SK-N-SH (cell line): ENCODE results near the gene OGDH. TPM values are rescaled to one million over a fixed set of nuclear protein-coding genes. Genes with fewer than 3 reads are reported as not detected.

ENCODE experiments used
- CTCF ChIA-PET: fragments of 300-600, 350-600 bp; formaldehyde crosslinking; extraction: SDS; loops from one replicate; lab custom pipeline; 2021; lab: Yijun Ruan, JAX
- POLR2A ChIA-PET: fragments of 350-600 bp; sonication (Branson Sonifier 250); formaldehyde crosslinking; extraction: SDS; loops from one replicate; lab custom pipeline; 2020; ENCODE audit warnings: antibody characterized with exemption, inconsistent platforms; lab: Yijun Ruan, JAX
- DNase-seq: peaks from one replicate; pipeline ENCODE4 v3.0.0; 2012
- H2AFZ ChIP-seq: fragments of 200-600 bp; sonication (generic); 2 replicates; pipeline ENCODE4 v1.8.1; 2016; ENCODE audit warnings: antibody characterized with exemption, mild to moderate bottlenecking, low read depth
- H3F3A ChIP-seq: fragments of 200-600 bp; sonication (generic); replicated peaks from 2 replicates; pipeline ENCODE3; 2016; ENCODE audit warnings: antibody characterized with exemption, mild to moderate bottlenecking; ENCODE audit not compliant: insufficient read depth
- H3K27ac ChIP-seq, 2 experiments: fragments of 200-500 bp in 1 of 2; fragments of 200-600 bp in 1 of 2; sonication (Bioruptor generic) in 1 of 2; sonication (generic), shearing (Covaris generic) in 1 of 2; 2 replicates each; pipeline versions ENCODE4 v1.5.1 to v1.6.1; 2014 to 2016; ENCODE audit warnings: low read depth in 2 of 2, inconsistent platforms in 1 of 2, low read length in 1 of 2, mild to moderate bottlenecking in 1 of 2, mixed read lengths in 1 of 2
- H3K27me3 ChIP-seq: fragments of 200-600 bp; sonication (generic), shearing (Covaris generic); 2 replicates; pipeline ENCODE4 v1.6.1; 2016; ENCODE audit warnings: mixed run types; ENCODE audit not compliant: insufficient read depth
- H3K36me3 ChIP-seq, 2 experiments: fragments of 200-500 bp in 1 of 2; fragments of 200-600 bp in 1 of 2; sonication (Bioruptor generic) in 1 of 2; sonication (generic) in 1 of 2; replicated peaks in 1 of 2; 2 replicates each; pipeline versions ENCODE3 to v1.5.1; 2014 to 2016; ENCODE audit warnings: low read length in 1 of 2, mild to moderate bottlenecking in 1 of 2; ENCODE audit not compliant: insufficient read depth in 2 of 2, control insufficient read depth in 1 of 2
- H3K4me1 ChIP-seq, 2 experiments: fragments of 200-500 bp in 1 of 2; fragments of 200-600 bp in 1 of 2; sonication (Bioruptor generic) in 1 of 2; sonication (generic), shearing (Covaris generic) in 1 of 2; 2 replicates each; pipeline versions ENCODE4 v1.5.1 to v1.6.1; 2014 to 2016; ENCODE audit warnings: low read depth in 1 of 2, low read length in 1 of 2, mixed run types in 1 of 2; ENCODE audit not compliant: insufficient read depth in 2 of 2, control insufficient read depth in 1 of 2
- H3K4me2 ChIP-seq: fragments of 200-600 bp; sonication (generic), shearing (Covaris generic); 2 replicates; pipeline ENCODE4 v1.6.1; 2017; ENCODE audit warnings: mixed run types
- H3K4me3 ChIP-seq, 2 experiments: fragments of 200-500 bp in 1 of 2; fragments of 200-600 bp in 1 of 2; sonication (Bioruptor generic) in 1 of 2; sonication (generic), shearing (Covaris generic) in 1 of 2; 2 replicates each; pipeline versions ENCODE4 v1.5.1 to v1.8.1; 2014 to 2016; ENCODE audit warnings: low read depth in 2 of 2, inconsistent platforms in 1 of 2, low read length in 1 of 2, mild to moderate bottlenecking in 1 of 2, mixed read lengths in 1 of 2, moderate library complexity in 1 of 2
- H3K79me2 ChIP-seq: fragments of 200-600 bp; sonication (generic); 2 replicates; pipeline ENCODE4 v1.8.1; 2017; ENCODE audit warnings: mild to moderate bottlenecking; ENCODE audit not compliant: insufficient read depth
- H3K9ac ChIP-seq: fragments of 200-600 bp; sonication (generic); 2 replicates; pipeline ENCODE4 v1.6.1; 2017; ENCODE audit warnings: mixed run types
- H3K9me2 ChIP-seq: fragments of 200-600 bp; sonication (generic); 2 replicates; pipeline ENCODE4 v1.6.1; 2017; ENCODE audit warnings: mixed run types
- H3K9me3 ChIP-seq: fragments of 200-600 bp; sonication (generic); 2 replicates; pipeline ENCODE4 v1.6.1; 2017; ENCODE audit warnings: mixed run types, mild to moderate bottlenecking, moderate library complexity
- H4K20me1 ChIP-seq: fragments of 200-600 bp; sonication (generic); 2 replicates; pipeline ENCODE4 v1.6.1; 2017; ENCODE audit warnings: mild to moderate bottlenecking, mixed run types; ENCODE audit not compliant: insufficient read depth
- CHD2 ChIP-seq: fragments of 150-350 bp; IDR thresholded peaks from 2 replicates; pipeline ENCODE4 v1.6.1; 2018; ENCODE audit warnings: low read length; ENCODE audit not compliant: partially characterized antibody
- CTCF ChIP-seq: fragments of 200-600 bp; sonication (generic); IDR thresholded peaks from 2 replicates; pipeline ENCODE4 v1.6.1; 2017; ENCODE audit warnings: antibody characterized with exemption, mild to moderate bottlenecking, moderate library complexity
- ELF1 ChIP-seq: IDR thresholded peaks from 2 replicates; pipeline ENCODE4 v1.4.0; 2012
- EZH2phosphoT487 ChIP-seq: fragments of 200-600 bp; sonication (generic); IDR thresholded peaks from 2 replicates; pipeline ENCODE4 v1.6.1; 2017; ENCODE audit warnings: low read depth, mixed run types, mild to moderate bottlenecking, antibody characterized with exemption, moderate library complexity, borderline replicate concordance
- FOXJ3 ChIP-seq: sonication (generic); formaldehyde crosslinking; IDR thresholded peaks from 2 replicates; pipeline ENCODE4 v1.5.1; 2020; ENCODE audit warnings: mild to moderate bottlenecking, missing genetic modification reagents
- JUND ChIP-seq: IDR thresholded peaks from 2 replicates; pipeline ENCODE4 v1.4.0; 2012
- MAX ChIP-seq: IDR thresholded peaks from 2 replicates; pipeline ENCODE4 v1.4.0; 2012; ENCODE audit warnings: low read depth
- MXI1 ChIP-seq: IDR thresholded peaks from 2 replicates; pipeline ENCODE4 v1.6.1; 2012; ENCODE audit warnings: mild to moderate bottlenecking, low read depth, low read length, improper control_type of control experiment
- NFIC ChIP-seq: IDR thresholded peaks from 2 replicates; pipeline ENCODE4 v1.4.0; 2012; ENCODE audit warnings: borderline replicate concordance
- NRF1 ChIP-seq: IDR thresholded peaks from 2 replicates; pipeline ENCODE4 v1.6.1; 2012; ENCODE audit warnings: low read depth, mild to moderate bottlenecking, low read length
- PBX3 ChIP-seq: IDR thresholded peaks from 2 replicates; pipeline ENCODE4; 2012
- RAD21 ChIP-seq: IDR thresholded peaks from 2 replicates; pipeline ENCODE4 v1.6.1; 2012; ENCODE audit warnings: mild to moderate bottlenecking, low read length
- RCOR1 ChIP-seq: fragments of 150-350 bp; IDR thresholded peaks from 2 replicates; pipeline ENCODE4 v1.6.1; 2017; ENCODE audit warnings: antibody characterized with exemption, low read length
- RFX5 ChIP-seq: IDR thresholded peaks from 2 replicates; pipeline ENCODE4 v1.6.1; 2012; ENCODE audit warnings: mild to moderate bottlenecking, improper control_type of control experiment, low read length
- RXRA ChIP-seq: IDR thresholded peaks from 2 replicates; pipeline ENCODE4 v1.4.0; 2012; ENCODE audit warnings: low read depth, mild to moderate bottlenecking, borderline replicate concordance
- SIN3A ChIP-seq: IDR thresholded peaks from 2 replicates; pipeline ENCODE4 v1.6.1; 2012; ENCODE audit warnings: low read depth, mild to moderate bottlenecking, low read length, moderate library complexity, borderline replicate concordance
- TEAD4 ChIP-seq: IDR thresholded peaks from 2 replicates; pipeline ENCODE4 v1.4.0; 2012; ENCODE audit warnings: mild to moderate bottlenecking, borderline replicate concordance; ENCODE audit not compliant: insufficient read depth
- USF1 ChIP-seq: IDR thresholded peaks from 2 replicates; pipeline ENCODE4 v1.4.0; 2012; ENCODE audit warnings: low read depth, borderline replicate concordance
- USF2 ChIP-seq: fragments of 150-350 bp; IDR thresholded peaks from 2 replicates; pipeline ENCODE4 v1.6.1; 2017; ENCODE audit warnings: antibody characterized with exemption, low read length, low read depth, borderline replicate concordance
- YY1 ChIP-seq: IDR thresholded peaks from 2 replicates; pipeline ENCODE4 v1.4.0; 2012; ENCODE audit warnings: low read depth, mild to moderate bottlenecking
- WGBS: methylation state at CpG from one replicate; pipeline ENCODE4 v1.1.6; 2017; ENCODE audit warnings: low lambda C conversion rate; 5-methylcytosine and 5-hydroxymethylcytosine counted together
- polyA plus RNA-seq, 3 experiments: library from polyadenylated mRNA; depleted of rRNA; stranded (reverse); fragments of >200 nt; gene quantifications; 2 replicates each; pipeline ENCODE4 v1.2.3, GENCODE V29; 2012

OGDH gene
- polyA plus RNA-seq, 1 of the 3 experiments (the other 2 are of a cell fraction) = 69.4 TPM

- Histone ChIP-seq H3K9ac (no peak overlapping the region), H3K27me3 (no peaks in the 10 kb centered on the region), H3F3A (peaks cover 26% of the 10 kb centered on the region), H4K20me1 (no peaks in the 10 kb centered on the region), H2AFZ (no peak overlapping the region), H3K4me2 (no peak overlapping the region), H3K4me1 (peaks cover 19 to 26% of the 10 kb centered on the region in 2 experiments), H3K27ac (no peak overlapping the region), H3K36me3 (peaks cover 4 to 17% of the 10 kb centered on the region in 2 experiments), H3K9me3 (no peaks in the 10 kb centered on the region), H3K79me2 (peaks cover 13% of the 10 kb centered on the region; the same call in 1 of the 2 replicates), H3K4me3 (no peak overlapping the region), H3K9me2 (no peaks in the 10 kb centered on the region)
- DNase-seq = no peak
- CTCF ChIA-PET = no interaction called here
- POLR2A ChIA-PET = no interaction called here
- WGBS = 94% methylated on average over 1 of the region's 1 CpG
- TF ChIP-seq ELF1 (no peak), CTCF (no peak), RCOR1 (no peak), NFIC (no peak), USF1 (no peak), RFX5 (no peak), NRF1 (no peak), PBX3 (no peak), TEAD4 (no peak), MAX (no peak), USF2 (no peak), SIN3A (no peak), CHD2 (no peak), MXI1 (no peak), RAD21 (no peak), FOXJ3 (CRISPR knock-in tag) (no peak), JUND (no peak), EZH2phosphoT487 (no peak), YY1 (no peak), RXRA (no peak)
These were observed 36.8 kb downstream of the OGDH start for GRCh38 chr7:44643206-44643605.
